H1 (cell line): ENCODE data around the gene HORMAD2. TPM values are rescaled to one million over a fixed set of nuclear protein-coding genes. Genes with fewer than 3 reads are reported as not detected.

Experiments used
- CTCF ChIA-PET: fragments of 300-600 bp; sonication (Branson Sonifier 250); formaldehyde crosslinking; loops from one replicate; lab custom pipeline; 2021; ENCODE audit not compliant: partially characterized antibody; lab: Charles Lee
- POLR2A ChIA-PET: fragments of 300-600 bp; sonication (Branson Sonifier 250); formaldehyde crosslinking; loops from one replicate; lab custom pipeline; 2021; ENCODE audit warnings: inconsistent platforms; ENCODE audit not compliant: partially characterized antibody; lab: Charles Lee
- DNase-seq, 2 experiments: peaks; one replicate each; pipeline versions ENCODE4 v3.0.0 to v3.0.0-alpha.2; 2010 to 2022; ENCODE audit warnings: low spot score in 2 of 2, low read depth in 1 of 2, mixed read lengths in 1 of 2
- FAIRE-seq: peaks from 2 replicates; lab custom pipeline; 2011; peaks lifted over from hg19 to GRCh38; lab: Jason Lieb, UNC
- H2AFZ ChIP-seq: 2 replicates; pipeline ENCODE4 v1.8.1; 2012; ENCODE audit warnings: low read length, inconsistent platforms
- H2AK5ac ChIP-seq: 2 replicates; pipeline ENCODE4 v1.6.1; 2013; ENCODE audit warnings: low read depth, low read length
- H2BK120ac ChIP-seq: replicated peaks from 2 replicates; pipeline ENCODE3; 2013; ENCODE audit warnings: low read depth, low read length, inconsistent platforms
- H2BK12ac ChIP-seq: 2 replicates; pipeline ENCODE4 v1.6.1; 2013; ENCODE audit warnings: low read depth, low read length
- H2BK15ac ChIP-seq: 2 replicates; pipeline ENCODE4 v1.6.1; 2013; ENCODE audit warnings: low read length
- H2BK20ac ChIP-seq: 2 replicates; pipeline ENCODE4 v1.6.1; 2013; ENCODE audit warnings: low read length
- H2BK5ac ChIP-seq: 2 replicates; pipeline ENCODE4 v1.6.1; 2013; ENCODE audit warnings: low read depth, low read length
- H3K14ac ChIP-seq: 2 replicates; pipeline ENCODE4 v1.6.1; 2013; ENCODE audit warnings: inconsistent platforms; ENCODE audit not compliant: insufficient read length
- H3K18ac ChIP-seq: 2 replicates; pipeline ENCODE4 v1.6.1; 2013; ENCODE audit warnings: low read length; ENCODE audit errors: extremely low read depth
- H3K23ac ChIP-seq: 2 replicates; pipeline ENCODE4 v1.6.1; 2013; ENCODE audit warnings: inconsistent platforms; ENCODE audit not compliant: insufficient read length
- H3K23me2 ChIP-seq: 2 replicates; pipeline ENCODE4 v1.6.1; 2013; ENCODE audit warnings: low read depth, low read length
- H3K27ac ChIP-seq: 2 replicates; pipeline ENCODE4 v1.6.1; 2011; ENCODE audit warnings: low read depth, low read length, inconsistent platforms
- H3K27me3 ChIP-seq, 4 experiments: replicated peaks in 1 of 4; 1 replicate in 1 of 4; 2 replicates in 3 of 4; pipeline versions ENCODE4 v1.6.1 to v1.8.1; 2011 to 2013; ENCODE audit warnings: low read length in 3 of 4, mild to moderate bottlenecking in 3 of 4, inconsistent platforms in 2 of 4, mixed read lengths in 2 of 4, moderate library complexity in 1 of 4; ENCODE audit not compliant: control insufficient read depth in 3 of 4, insufficient read depth in 3 of 4; ENCODE audit errors: extremely low read depth in 1 of 4
- H3K36me3 ChIP-seq, 4 experiments: 2 replicates each; pipeline versions ENCODE4 v1.6.1 to v1.8.1; 2011 to 2013; ENCODE audit warnings: mild to moderate bottlenecking in 4 of 4, low read length in 3 of 4, moderate library complexity in 2 of 4, control low read depth in 1 of 4, inconsistent platforms in 1 of 4; ENCODE audit not compliant: insufficient read depth in 4 of 4, control insufficient read depth in 2 of 4
- H3K4ac ChIP-seq: replicated peaks from 2 replicates; pipeline ENCODE3; 2013; ENCODE audit warnings: low read length, low read depth, mixed read lengths, inconsistent platforms; ENCODE audit not compliant: insufficient read length
- H3K4me1 ChIP-seq, 4 experiments: replicated peaks in 1 of 4; 1 replicate in 1 of 4; 2 replicates in 3 of 4; pipeline versions ENCODE4 v1.6.1 to v1.8.1; 2011 to 2013; ENCODE audit warnings: low read length in 3 of 4, inconsistent platforms in 2 of 4, mixed read lengths in 1 of 4; ENCODE audit not compliant: insufficient read depth in 4 of 4, control insufficient read depth in 3 of 4
- H3K4me2 ChIP-seq, 2 experiments: 2 replicates each; pipeline versions ENCODE4 v1.6.1 to v1.8.1; 2011 to 2013; ENCODE audit warnings: low read depth in 2 of 2, low read length in 2 of 2, control low read depth in 1 of 2, inconsistent platforms in 1 of 2, mild to moderate bottlenecking in 1 of 2; ENCODE audit not compliant: insufficient read depth in 1 of 2
- H3K4me3 ChIP-seq, 4 experiments: fragments of 200-600, 300-600 bp in 1 of 4; sonication (generic), shearing (Covaris generic), sonication (Bioruptor Twin) in 1 of 4; 2 replicates each; pipeline versions ENCODE4 v1.5.1 to v1.8.1; 2011 to 2016; ENCODE audit warnings: low read length in 4 of 4, low read depth in 3 of 4, control low read depth in 2 of 4, inconsistent platforms in 2 of 4, mild to moderate bottlenecking in 2 of 4, mixed read lengths in 1 of 4, moderate library complexity in 1 of 4; ENCODE audit not compliant: insufficient read depth in 2 of 4; ENCODE audit errors: extremely low read depth in 1 of 4
- H3K56ac ChIP-seq: replicated peaks from 2 replicates; pipeline ENCODE3; 2013; ENCODE audit warnings: low read depth, mild to moderate bottlenecking, mixed read lengths, low read length, inconsistent platforms; ENCODE audit not compliant: insufficient read length
- H3K79me1 ChIP-seq: 2 replicates; pipeline ENCODE4 v1.6.1; 2013; ENCODE audit warnings: low read depth, low read length, control low read depth
- H3K79me2 ChIP-seq, 2 experiments: 2 replicates each; pipeline versions ENCODE4 v1.6.1 to v1.8.1; 2012 to 2013; ENCODE audit warnings: low read length in 2 of 2, mild to moderate bottlenecking in 2 of 2, inconsistent platforms in 1 of 2; ENCODE audit not compliant: insufficient read depth in 2 of 2, control insufficient read depth in 1 of 2
- H3K9ac ChIP-seq, 4 experiments: replicated peaks in 1 of 4; 1 replicate in 1 of 4; 2 replicates in 3 of 4; pipeline versions ENCODE4 v1.6.1 to v1.8.1; 2011 to 2013; ENCODE audit warnings: low read depth in 3 of 4, low read length in 3 of 4, control low read depth in 2 of 4, mild to moderate bottlenecking in 2 of 4, moderate library complexity in 2 of 4, inconsistent platforms in 1 of 4; ENCODE audit errors: extremely low read depth in 1 of 4
- H3K9me3 ChIP-seq, 2 experiments: 2 replicates each; pipeline versions ENCODE4 v1.6.1 to v1.8.1; 2012 to 2013; ENCODE audit warnings: mild to moderate bottlenecking in 2 of 2, moderate library complexity in 2 of 2, control low read depth in 1 of 2, inconsistent platforms in 1 of 2, low read depth in 1 of 2, low read length in 1 of 2, mixed read lengths in 1 of 2; ENCODE audit not compliant: insufficient read depth in 2 of 2
- H4K20me1 ChIP-seq, 2 experiments: replicated peaks in 1 of 2; 2 replicates each; pipeline versions ENCODE3 to v1.8.1; 2011 to 2013; ENCODE audit warnings: inconsistent platforms in 2 of 2, low read length in 2 of 2, mild to moderate bottlenecking in 1 of 2; ENCODE audit not compliant: insufficient read depth in 2 of 2, control insufficient read depth in 1 of 2
- H4K5ac ChIP-seq: 2 replicates; pipeline ENCODE4 v1.6.1; 2013; ENCODE audit warnings: low read length, low read depth, mixed read lengths, inconsistent platforms; ENCODE audit not compliant: insufficient read length
- H4K8ac ChIP-seq: 2 replicates; pipeline ENCODE4 v1.8.0; 2013; ENCODE audit warnings: mild to moderate bottlenecking, moderate library complexity, low read length, inconsistent platforms; ENCODE audit not compliant: insufficient read depth; ENCODE audit errors: extremely low read depth
- H4K91ac ChIP-seq: replicated peaks from 2 replicates; pipeline ENCODE3; 2013; ENCODE audit warnings: low read length, mixed read lengths, inconsistent platforms; ENCODE audit not compliant: insufficient read length
- CBX8 ChIP-seq: fragments of 300-800, 300-1000 bp; sonication (generic); IDR thresholded peaks from 2 replicates; pipeline ENCODE4 v1.7.1; 2016; ENCODE audit warnings: low read depth, low read length, borderline replicate concordance
- CREB1 ChIP-seq: IDR thresholded peaks from 2 replicates; pipeline ENCODE4 v1.6.1; 2012; ENCODE audit warnings: inconsistent platforms
- EP300 ChIP-seq, 2 experiments: IDR thresholded peaks; 1 replicate in 1 of 2; 2 replicates in 1 of 2; pipeline ENCODE4 v1.6.1; 2011 to 2012; ENCODE audit warnings: low read depth in 2 of 2, low read length in 2 of 2, mild to moderate bottlenecking in 2 of 2, borderline replicate concordance in 1 of 2, inconsistent platforms in 1 of 2, moderate library complexity in 1 of 2
- WGBS, 2 experiments: shearing (Covaris generic) in 1 of 2; methylation state at CpG; one replicate each; pipeline versions ENCODE4 v1.1.6 to v1.1.7; 2013 to 2015; ENCODE audit warnings: low lambda C conversion rate in 2 of 2, mixed read lengths in 2 of 2, inconsistent platforms in 1 of 2, low coverage in 1 of 2, missing lambda C conversion rate in 1 of 2; ENCODE audit not compliant: insufficient replicate concordance in 2 of 2, insufficient coverage in 1 of 2, insufficient read length in 1 of 2; ENCODE audit errors: extremely low coverage in 1 of 2, missing lambda C conversion rate in 1 of 2; 5-methylcytosine and 5-hydroxymethylcytosine counted together
- polyA plus RNA-seq, 7 experiments: library from polyadenylated mRNA; depleted of rRNA in 3 of 7; stranded (reverse) in 5 of 7; unstranded in 2 of 7; fragments of >200 nt in 5 of 7; fragments of 200-250 nt in 2 of 7; gene quantifications; 1 replicate in 5 of 7; 2 replicates in 1 of 7; 4 replicates in 1 of 7; pipeline versions ENCODE4 v1.2.1 to v1.2.3, GENCODE V29; 2011 to 2013; ENCODE audit warnings: missing spikeins in 2 of 7, mixed read lengths in 2 of 7
- total RNA-seq: library from RNA; stranded (reverse); fragmentation: NEBNext Ultra II Directional; extraction: Animal tissue kit (Norgen Biotek cat#: 25700); gene quantifications from 2 replicates; pipeline ENCODE4 v1.2.1, GENCODE V29; 2021

HORMAD2 gene
- total and polyA plus RNA-seq, 2 of the 8 experiments (the other 6 are each of a cell fraction or from before 2014, with no cell fraction given): 0.03 TPM; not detected in 1

DNA sequence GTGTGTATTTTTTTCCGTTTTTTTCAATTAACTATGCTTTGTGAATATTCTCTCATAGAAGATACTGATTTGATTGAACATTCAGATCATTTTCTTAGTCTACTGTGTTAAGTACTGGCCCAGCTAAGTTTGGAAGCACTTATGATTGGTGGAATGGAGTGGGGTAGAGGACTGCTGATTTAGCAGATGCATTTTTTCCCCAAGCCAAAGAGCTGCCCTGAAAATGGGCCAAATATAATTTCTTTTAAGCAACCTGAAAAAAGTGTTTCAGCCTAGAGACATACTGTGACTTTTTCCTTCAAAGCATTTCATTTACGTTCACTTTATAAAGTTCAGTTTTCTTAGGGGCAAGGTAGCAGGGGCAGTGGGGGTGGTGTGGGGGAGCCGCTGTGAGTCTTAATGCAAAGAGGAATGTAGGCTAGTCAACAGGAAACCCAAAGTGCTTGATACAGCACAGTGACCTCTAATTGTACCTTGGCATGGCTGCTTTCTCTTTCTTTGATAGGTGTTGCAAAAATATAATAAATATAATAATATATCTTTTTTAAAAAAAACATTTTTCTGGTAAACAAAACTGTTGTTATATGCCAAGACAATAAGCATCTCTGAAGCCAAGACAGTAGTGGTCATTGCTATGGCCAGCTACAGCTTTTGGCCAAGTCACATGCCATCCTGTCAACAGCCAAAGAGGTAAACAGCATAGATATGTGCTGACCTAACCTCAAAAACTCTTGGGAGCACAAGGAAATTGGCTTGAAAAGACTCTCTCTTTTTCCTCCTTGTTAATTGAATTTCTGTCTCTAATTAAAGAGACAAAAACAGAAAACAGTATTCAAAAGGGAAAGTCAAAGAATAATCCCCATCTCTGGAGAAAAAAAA is 107.5 kb downstream of the HORMAD2 start:
- Histone ChIP-seq H3K4me2 (no peak overlapping the region), H2BK20ac (no peak overlapping the region), H3K9me3 (no peaks in the 10 kb centered on the region), H3K23ac (no peak overlapping the region), H2BK15ac (no peak overlapping the region), H3K36me3 (no peaks in the 10 kb centered on the region), H3K4me1 (peaks cover 0 to 3% (median 0%) of the 10 kb centered on the region in 4 experiments; a peak in 2 of 7 replicates), H3K18ac (no peak overlapping the region), H3K4ac (no peak overlapping the region), H2AK5ac (no peak overlapping the region), H3K23me2 (no peaks in the 10 kb centered on the region), H3K79me2 (no peaks in the 10 kb centered on the region), H4K20me1 (no peaks in the 10 kb centered on the region), H3K27me3 (no peaks in the 10 kb centered on the region; a peak in 1 of 7 replicates), H3K79me1 (no peaks in the 10 kb centered on the region), H4K91ac (no peak overlapping the region), H2BK12ac (no peak overlapping the region), H3K56ac (no peak overlapping the region), H2BK5ac (no peak overlapping the region), H4K5ac (no peak overlapping the region), H2AFZ (no peak overlapping the region), H3K4me3 (no peak overlapping the region), H3K14ac (no peak overlapping the region), H4K8ac (no peak overlapping the region), H3K27ac (no peak overlapping the region), H2BK120ac (no peak overlapping the region), H3K9ac (no peak overlapping the region)
- DNase-seq (no peak), FAIRE-seq (no peak)
- ChIA-PET CTCF (interaction anchor here (2.6 kb wide), 1 partner anchor 37 kb away, joined by 6 read pairs; no protein-coding TSS in a partner anchor), POLR2A (no interaction called here)
- 90% methylated on average over 3 of the region's 3 CpGs; no CpG with 5 or more reads in 1 of the 2 experiments for WGBS, 2 experiments
- TF ChIP-seq CREB1 (no peak), CBX8 (no peak), EP300 (IDR thresholded peaks at IDR 0.05; ENCODE audit: borderline replicate concordance in 1 of 2, low read depth in 2 of 2, low read length in 2 of 2) (no peak)
